ENCODE results near the gene CTCFL. TPM values are rescaled to one million over a fixed set of nuclear protein-coding genes. Genes with fewer than 3 reads are reported as not detected.

CTCFL gene
- total and polyA plus RNA-seq, 2 of the 13 experiments (the other 11 are each of a cell fraction or from before 2014, with no cell fraction given) = 0.04 TPM; not detected in 1

- TF ChIP-seq NFYB (CRISPR knock-in tag; IDR thresholded peaks at IDR 0.05) (peak; percentile 41), CHD2 (IDR thresholded peaks at IDR 0.05; ENCODE audit: low read depth, low read length) (no peak), SNRNP70 (IDR thresholded peaks at IDR 0.05; ENCODE audit: low read depth, low read length) (no peak), MAFF (IDR thresholded peaks at IDR 0.05; ENCODE audit: low read depth, low read length) (peak; percentile 51), ZNF615 (CRISPR knock-in tag; IDR thresholded peaks at IDR 0.05; ENCODE audit: borderline replicate concordance) (0 out of 2 replicates have a peak, but pooled peaks have one; percentile 55), CBX2 (IDR thresholded peaks at IDR 0.05; ENCODE audit: low read depth, low read length) (no peak; the same call in 1 of the 2 replicates), CBX2 (CRISPR knock-in tag; IDR thresholded peaks at IDR 0.05; ENCODE audit: low read depth) (0 out of 2 replicates have a peak, but pooled peaks have one; percentile 18), ZNF740 (CRISPR knock-in tag; IDR thresholded peaks at IDR 0.05) (no peak), ZNF720 (CRISPR knock-in tag; IDR thresholded peaks at IDR 0.05) (no peak), ATF1 (CRISPR knock-in tag; IDR thresholded peaks at IDR 0.05) (peak; percentile 96), GLI4 (CRISPR knock-in tag; IDR thresholded peaks at IDR 0.05; ENCODE audit: borderline replicate concordance) (peak; percentile 90; the same call in 1 of the 2 replicates), ZXDC (CRISPR knock-in tag; IDR thresholded peaks at IDR 0.05) (peak; percentile 95), FOXP1 (IDR thresholded peaks at IDR 0.05) (no peak), FOXP1 (CRISPR knock-in tag; IDR thresholded peaks at IDR 0.05) (peak; percentile 93), FOXM1 (CRISPR knock-in tag; IDR thresholded peaks at IDR 0.05) (no peak), NONO (IDR thresholded peaks at IDR 0.05) (no peak), NONO (CRISPR knock-in tag; conservative IDR thresholded peaks at IDR 0.05) (peak; percentile 82), IRF9 (CRISPR knock-in tag; IDR thresholded peaks at IDR 0.05; ENCODE audit: borderline replicate concordance) (peak; percentile 92; the same call in 1 of the 2 replicates), ZNF354B (CRISPR knock-in tag; IDR thresholded peaks at IDR 0.05) (no peak), ZNF296 (CRISPR knock-in tag; conservative IDR thresholded peaks at IDR 0.05) (peak; percentile 62; the same call in 1 of the 2 replicates), NR3C1 (CRISPR knock-in tag; IDR thresholded peaks at IDR 0.05) (no peak), ZNF160 (CRISPR knock-in tag; IDR thresholded peaks at IDR 0.05) (peak; percentile 58), ZNF75D (CRISPR knock-in tag; IDR thresholded peaks at IDR 0.05; ENCODE audit: borderline replicate concordance) (no peak), ZNF260 (CRISPR knock-in tag; IDR thresholded peaks at IDR 0.05; ENCODE audit: borderline replicate concordance, low read depth) (no peak), KLF9 (CRISPR knock-in tag; IDR thresholded peaks at IDR 0.05; ENCODE audit: low read depth) (no peak), TFDP1 (CRISPR knock-in tag; IDR thresholded peaks at IDR 0.05; ENCODE audit: borderline replicate concordance) (peak; percentile 66; the same call in 1 of the 2 replicates), ZNF776 (CRISPR knock-in tag; IDR thresholded peaks at IDR 0.05) (no peak; the same call in 1 of the 2 replicates), PLRG1 (conservative IDR thresholded peaks at IDR 0.05) (no peak)
Measured at GRCh38 chr20:57560554-57561355, 35.8 kb upstream of the CTCFL start, which contains the start of gene PCK1 (continued).
